ENCODE measurements around the gene ILKAP.

Gene ILKAP, protein sequence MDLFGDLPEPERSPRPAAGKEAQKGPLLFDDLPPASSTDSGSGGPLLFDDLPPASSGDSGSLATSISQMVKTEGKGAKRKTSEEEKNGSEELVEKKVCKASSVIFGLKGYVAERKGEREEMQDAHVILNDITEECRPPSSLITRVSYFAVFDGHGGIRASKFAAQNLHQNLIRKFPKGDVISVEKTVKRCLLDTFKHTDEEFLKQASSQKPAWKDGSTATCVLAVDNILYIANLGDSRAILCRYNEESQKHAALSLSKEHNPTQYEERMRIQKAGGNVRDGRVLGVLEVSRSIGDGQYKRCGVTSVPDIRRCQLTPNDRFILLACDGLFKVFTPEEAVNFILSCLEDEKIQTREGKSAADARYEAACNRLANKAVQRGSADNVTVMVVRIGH

DNA sequence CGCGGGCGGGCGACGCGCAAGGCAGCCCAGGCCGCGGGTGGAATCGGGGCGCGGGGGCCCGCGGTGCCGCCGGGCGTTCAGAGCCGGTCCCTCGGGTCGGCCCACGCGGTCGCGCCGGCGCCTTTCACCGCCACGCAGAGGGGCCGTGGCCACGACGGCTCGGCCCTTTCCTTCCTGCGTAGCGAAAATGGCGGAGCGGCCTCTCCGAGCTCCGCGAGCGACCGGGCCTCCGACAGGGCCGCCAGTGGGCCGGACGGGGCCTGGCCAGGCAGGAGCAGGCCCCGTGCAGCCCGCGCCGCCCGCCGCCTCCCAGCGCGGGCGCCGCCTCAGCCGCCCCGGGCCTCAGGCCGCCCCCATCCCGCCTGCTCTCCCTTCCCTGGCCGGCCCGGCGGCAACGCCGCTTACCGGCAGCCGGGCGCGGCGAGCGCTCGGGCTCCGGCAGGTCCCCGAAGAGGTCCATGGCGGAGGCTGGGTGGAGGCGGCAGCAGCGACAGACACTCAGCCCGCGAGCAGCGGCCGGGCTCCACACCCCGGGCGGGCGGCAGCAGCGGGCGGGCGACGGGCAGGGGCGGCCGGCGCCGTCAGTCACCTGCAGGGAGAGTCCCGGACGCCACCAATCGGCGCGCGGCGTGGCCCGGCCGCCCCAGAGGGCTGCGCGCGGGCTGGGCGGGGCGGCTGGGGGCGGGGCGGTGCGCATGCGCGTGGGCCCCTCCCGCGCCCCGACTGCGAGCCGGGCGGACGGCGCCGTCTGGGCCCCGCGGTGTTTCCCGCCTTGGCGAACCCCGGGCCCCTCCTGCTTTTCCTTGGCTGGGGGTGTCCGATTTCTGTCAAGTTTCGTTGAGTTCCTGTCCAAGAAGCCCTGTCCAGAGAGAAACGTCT, at the start of gene ILKAP:
Gene ILKAP, minus strand, starts transcription at position 602 of the 879 bp plus-strand sequence. Its CDS starts 142 bp downstream, at position 460.
- Histone ChIP-seq H3K36me3 (replicated peaks) (no peaks in the 10 kb centered on the region), H3K4me3 (ENCODE audit: low read depth, low read length) (peak within 1 kb of the TSS; percentile 70), H3K27me3 (replicated peaks) (no peaks in the 10 kb centered on the region), H3K27ac (peak within 1 kb of the TSS; percentile 70)
- in situ Hi-C loops (cut with HindIII; ENCODE audit: low pct_ligation_motif_present, low sequenced_read_pairs): no loop called here
- TF ChIP-seq, protein P1, sequence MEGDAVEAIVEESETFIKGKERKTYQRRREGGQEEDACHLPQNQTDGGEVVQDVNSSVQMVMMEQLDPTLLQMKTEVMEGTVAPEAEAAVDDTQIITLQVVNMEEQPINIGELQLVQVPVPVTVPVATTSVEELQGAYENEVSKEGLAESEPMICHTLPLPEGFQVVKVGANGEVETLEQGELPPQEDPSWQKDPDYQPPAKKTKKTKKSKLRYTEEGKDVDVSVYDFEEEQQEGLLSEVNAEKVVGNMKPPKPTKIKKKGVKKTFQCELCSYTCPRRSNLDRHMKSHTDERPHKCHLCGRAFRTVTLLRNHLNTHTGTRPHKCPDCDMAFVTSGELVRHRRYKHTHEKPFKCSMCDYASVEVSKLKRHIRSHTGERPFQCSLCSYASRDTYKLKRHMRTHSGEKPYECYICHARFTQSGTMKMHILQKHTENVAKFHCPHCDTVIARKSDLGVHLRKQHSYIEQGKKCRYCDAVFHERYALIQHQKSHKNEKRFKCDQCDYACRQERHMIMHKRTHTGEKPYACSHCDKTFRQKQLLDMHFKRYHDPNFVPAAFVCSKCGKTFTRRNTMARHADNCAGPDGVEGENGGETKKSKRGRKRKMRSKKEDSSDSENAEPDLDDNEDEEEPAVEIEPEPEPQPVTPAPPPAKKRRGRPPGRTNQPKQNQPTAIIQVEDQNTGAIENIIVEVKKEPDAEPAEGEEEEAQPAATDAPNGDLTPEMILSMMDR (IDR thresholded peaks at IDR 0.05; ENCODE audit: low read depth, low read length, missing control alignments): no peak
- DNase-seq: peak; percentile 52

DNA sequence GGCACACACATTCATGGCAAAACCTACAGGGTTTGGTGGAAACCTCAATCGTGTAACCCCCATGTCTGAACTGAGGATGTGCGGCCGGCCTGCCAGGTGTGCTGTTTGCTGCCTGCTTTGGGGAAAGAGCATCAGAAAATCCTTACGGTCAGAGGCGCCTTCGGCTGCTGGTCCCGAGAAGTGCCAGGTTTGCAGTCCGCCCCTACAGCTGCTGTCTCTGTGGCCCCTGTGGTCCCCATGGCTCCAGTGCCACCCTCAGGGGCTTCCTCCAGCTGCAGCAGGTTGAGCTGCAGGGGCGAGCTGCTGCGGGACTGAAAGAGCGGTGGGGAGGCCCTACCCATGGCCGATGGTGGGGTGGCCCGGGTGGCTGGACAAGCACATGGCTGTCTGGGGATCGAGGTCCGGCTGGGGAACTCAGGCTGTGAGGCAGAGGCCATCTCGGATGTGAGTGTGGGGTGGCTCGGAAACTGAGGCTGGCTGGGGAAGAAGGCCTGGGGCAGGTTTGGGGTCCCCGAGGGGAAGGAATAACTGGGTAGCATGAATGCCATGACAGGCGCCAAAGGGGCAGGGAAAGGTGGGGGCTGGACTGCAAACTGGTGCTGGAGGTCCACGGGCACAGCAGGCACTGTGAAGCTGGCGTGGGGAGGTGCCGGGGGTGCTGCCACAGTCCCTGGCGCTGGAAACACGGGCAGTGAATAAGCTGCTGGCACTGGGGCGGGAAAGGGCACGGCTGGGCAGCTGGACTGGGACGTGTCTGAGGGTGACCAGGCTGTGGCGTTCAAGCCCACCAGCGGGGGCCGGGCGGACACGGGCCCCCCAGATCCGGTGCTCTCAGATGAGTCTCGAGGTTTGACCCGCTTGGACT, 49.5 kb upstream of the ILKAP start:
- H3K36me3 ChIP-seq (replicated peaks): no peaks in the 10 kb centered on the region
- in situ Hi-C loops (cut with HindIII; ENCODE audit: low pct_ligation_motif_present, low sequenced_read_pairs): no loop called here
- TF ChIP-seq, protein P1 (IDR thresholded peaks at IDR 0.05; ENCODE audit: low read depth, low read length, missing control alignments): no peak
- no peak overlapping the region for H3K27ac ChIP-seq
- H3K4me3 ChIP-seq (ENCODE audit: low read depth, low read length): no peak overlapping the region
- no peak for DNase-seq
- no peaks in the 10 kb centered on the region for H3K27me3 ChIP-seq (replicated peaks)

DNA sequence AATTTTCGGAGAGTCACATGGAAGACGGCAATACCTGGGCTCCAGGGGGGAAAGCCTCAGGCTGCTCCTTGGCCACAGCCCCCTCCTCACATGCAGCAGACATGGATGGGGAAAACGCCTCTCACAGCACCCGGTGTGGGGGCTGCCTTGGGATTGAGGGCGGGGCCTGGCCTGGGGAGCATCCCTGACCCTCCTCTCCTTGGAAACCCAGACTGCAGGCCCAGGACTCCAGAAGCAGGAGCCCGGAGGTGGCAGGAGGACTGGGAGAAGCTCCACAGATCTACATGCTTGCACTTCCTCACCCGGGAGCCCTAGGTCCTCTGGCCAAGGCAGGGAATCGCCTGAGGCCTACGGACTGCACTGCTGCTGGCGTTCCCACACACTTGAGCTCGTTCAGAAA, 48.5 kb upstream of the ILKAP start:
- Histone ChIP-seq H3K27ac (no peak overlapping the region), H3K4me3 (ENCODE audit: low read depth, low read length) (no peak overlapping the region), H3K27me3 (replicated peaks) (no peaks in the 10 kb centered on the region), H3K36me3 (replicated peaks) (no peaks in the 10 kb centered on the region)
- in situ Hi-C loops (cut with HindIII; ENCODE audit: low pct_ligation_motif_present, low sequenced_read_pairs): no loop called here
- TF ChIP-seq, protein P1 (IDR thresholded peaks at IDR 0.05; ENCODE audit: low read depth, low read length, missing control alignments): no peak
- DNase-seq: no peak

DNA sequence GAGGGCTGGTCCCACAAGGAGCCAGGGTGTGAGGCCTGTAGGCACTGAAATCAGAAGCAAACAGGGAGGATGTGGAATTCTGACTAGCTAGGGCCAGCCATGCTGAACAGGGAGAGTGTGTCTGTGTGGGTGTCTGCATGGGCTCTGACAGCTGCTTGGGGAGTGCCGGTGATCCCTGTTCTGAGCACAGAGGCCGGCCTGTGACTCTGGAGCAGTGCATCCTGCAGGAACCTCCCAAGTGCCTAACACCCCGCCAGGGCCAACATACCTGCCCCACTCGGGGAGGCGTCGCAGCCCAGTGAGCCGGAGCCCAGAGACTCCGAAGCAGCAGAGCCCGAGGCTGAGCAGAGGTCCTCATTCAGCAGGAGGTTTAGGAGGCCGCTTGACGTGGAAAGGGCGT, 47.8 kb upstream of the ILKAP start:
- DNase-seq: no peak
- no peaks in the 10 kb centered on the region for H3K36me3 ChIP-seq (replicated peaks)

DNA sequence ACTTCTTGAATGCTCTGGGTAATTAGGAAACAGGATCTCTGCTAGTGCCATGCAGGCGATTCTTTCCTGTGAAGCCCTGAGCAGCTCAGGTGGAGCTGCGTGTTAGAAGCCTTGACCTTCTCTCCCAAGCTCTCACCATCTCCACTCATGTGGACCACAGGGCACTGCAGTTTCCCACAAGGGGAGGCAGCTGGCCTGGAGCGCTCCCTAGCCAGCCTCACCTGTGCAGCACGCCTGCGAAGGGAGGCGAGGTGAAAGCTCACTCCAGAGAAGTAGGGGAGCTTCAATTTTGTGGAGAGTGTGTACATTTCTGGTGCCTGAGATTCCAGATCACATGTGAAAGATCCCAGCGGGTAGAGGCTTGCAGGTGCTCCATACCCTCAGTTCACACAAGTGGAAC, 47.4 kb upstream of the ILKAP start:
- in situ Hi-C loops (cut with HindIII; ENCODE audit: low pct_ligation_motif_present, low sequenced_read_pairs): no loop called here
- Histone ChIP-seq H3K36me3 (replicated peaks) (no peaks in the 10 kb centered on the region), H3K27ac (no peak overlapping the region), H3K4me3 (ENCODE audit: low read depth, low read length) (no peak overlapping the region), H3K27me3 (replicated peaks) (no peaks in the 10 kb centered on the region)
- DNase-seq: no peak
- TF ChIP-seq, protein P1 (IDR thresholded peaks at IDR 0.05; ENCODE audit: low read depth, low read length, missing control alignments): no peak

More for the DNA sequence above, 47.8 kb upstream of the ILKAP start:
- TF ChIP-seq, protein P1 (IDR thresholded peaks at IDR 0.05; ENCODE audit: low read depth, low read length, missing control alignments): no peak
- no peak overlapping the region for H3K4me3 ChIP-seq (ENCODE audit: low read depth, low read length)
- in situ Hi-C loops (cut with HindIII; ENCODE audit: low pct_ligation_motif_present, low sequenced_read_pairs): no loop called here
- H3K27ac ChIP-seq: no peak overlapping the region
- H3K27me3 ChIP-seq (replicated peaks): no peaks in the 10 kb centered on the region

All from brain microvascular endothelial cell (primary cell).